Caki2 (cell line): ENCODE data around the gene PCDHA1. TPM values are rescaled to one million over a fixed set of nuclear protein-coding genes. Genes with fewer than 3 reads are reported as not detected.
A peak's percentile ranks its signal among the peaks of the same experiment; 100 is the strongest.

Experiments
- DNase-seq: peaks from one replicate; pipeline ENCODE4 v3.0.0-alpha.2; 2015; ENCODE audit warnings: low read depth
- in situ Hi-C: cut with HindIII; loops from 2 replicates; pipeline ENCODE4 v1.10.0; 2016; ENCODE audit warnings: low sequenced_read_pairs, low pct_unique_long_range_greater_than_20kb, mixed read lengths
- total RNA-seq: library from RNA; depleted of rRNA; stranded (reverse); fragments of >200 nt; shearing (Covaris generic); gene quantifications from 2 replicates; pipeline ENCODE4 v1.2.3, GENCODE V29; 2014; ENCODE audit warnings: low replicate concordance

Gene PCDHA1
- total RNA-seq, 1 experiment from 2014 or later, result not detected

DNA sequence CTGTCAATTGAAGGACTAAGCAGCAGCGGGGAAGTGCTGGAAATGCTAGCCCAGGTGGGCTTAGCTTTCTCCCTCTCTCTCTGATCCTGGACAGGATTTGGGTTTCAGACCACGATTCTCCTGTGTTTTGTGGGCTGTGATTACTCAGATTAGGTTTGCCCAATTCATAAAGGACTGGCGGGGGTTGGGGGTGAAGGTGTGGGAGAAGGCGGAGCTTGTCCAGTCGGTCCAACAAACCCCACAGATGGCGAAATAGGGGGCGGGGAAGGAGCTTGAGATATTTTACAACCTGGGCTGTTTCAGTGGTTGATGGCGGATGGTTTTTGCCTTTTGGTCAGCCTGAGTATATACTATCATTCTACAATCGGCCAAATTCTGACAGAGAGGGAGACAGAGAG, 215.5 kb downstream of the PCDHA1 start:
- in situ Hi-C loops, result no loop called here
- peak; percentile 58 for DNase-seq

DNA sequence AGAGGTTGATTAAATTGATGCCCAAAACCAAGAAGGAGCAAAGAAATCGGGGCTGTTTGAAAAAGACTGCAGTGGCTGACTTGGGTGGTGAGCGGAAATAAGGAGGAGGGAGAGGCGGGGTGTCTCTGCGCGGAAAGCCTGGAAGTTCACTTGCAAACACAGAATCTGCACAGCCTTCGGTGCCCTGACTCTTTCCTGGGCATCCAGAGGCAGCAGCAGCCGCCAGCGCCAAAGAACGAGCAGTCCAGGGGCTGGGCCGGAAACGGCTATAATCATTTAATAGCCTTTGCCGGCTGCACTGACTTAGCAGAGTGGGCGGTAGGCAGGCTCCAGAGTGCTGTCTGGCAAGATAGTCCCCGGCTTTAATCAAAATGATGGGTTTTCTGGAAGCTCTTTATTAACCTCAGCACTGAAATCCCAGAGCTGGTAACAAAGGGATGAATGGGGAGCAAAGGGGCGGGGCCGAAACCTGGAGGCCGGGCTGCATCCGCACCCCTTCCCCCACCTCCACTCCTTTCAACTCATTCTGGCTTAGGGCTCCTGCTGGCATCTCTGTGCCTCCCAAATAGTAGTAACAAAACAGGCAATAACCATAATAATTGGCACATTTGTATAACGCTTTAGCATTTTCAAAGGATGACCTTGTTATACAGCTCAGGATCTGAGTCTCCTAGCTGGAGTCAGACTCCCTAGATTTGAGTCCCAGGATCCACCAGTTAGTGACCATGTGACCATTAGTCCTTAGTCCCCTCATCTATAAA, 216.1 kb downstream of the PCDHA1 start:
- peak; percentile 64 for DNase-seq
- in situ Hi-C loops, result no loop called here

DNA sequence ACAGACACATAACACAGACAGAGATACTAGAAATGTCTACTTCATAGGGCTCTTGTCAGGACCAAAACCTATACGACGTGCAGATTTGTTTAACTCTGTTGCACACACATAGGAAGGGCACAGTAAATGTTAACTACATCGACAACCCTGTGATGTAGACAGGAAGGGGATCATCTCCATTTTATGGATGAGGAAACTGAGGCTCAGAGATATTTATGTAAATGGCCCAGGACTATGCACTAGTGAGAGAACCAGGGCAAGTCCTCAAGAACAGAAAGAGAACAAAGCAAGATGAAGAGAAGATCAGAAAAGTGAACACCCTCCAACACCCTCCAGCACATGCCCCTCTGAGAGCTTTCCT, 216.6 kb downstream of the PCDHA1 start:
- in situ Hi-C loops, result no loop called here
- no peak for DNase-seq

GRCh38 chr5:141003031-141003430, 217.1 kb downstream of the PCDHA1 start:
- DNase-seq, result no peak
- in situ Hi-C loops, result no loop called here

GRCh38 chr5:141003791-141004611, 218.1 kb downstream of the PCDHA1 start:
- in situ Hi-C loops, result no loop called here
- DNase-seq, result peak; percentile 95

GRCh38 chr5:141007791-141008190, 221.9 kb downstream of the PCDHA1 start:
- in situ Hi-C loops, result no loop called here
- DNase-seq, result no peak

- in situ Hi-C loops, result no loop called here
- DNase-seq, result no peak
Observed at GRCh38 chr5:141010047-141010793, 224.3 kb downstream of the PCDHA1 start.

DNA sequence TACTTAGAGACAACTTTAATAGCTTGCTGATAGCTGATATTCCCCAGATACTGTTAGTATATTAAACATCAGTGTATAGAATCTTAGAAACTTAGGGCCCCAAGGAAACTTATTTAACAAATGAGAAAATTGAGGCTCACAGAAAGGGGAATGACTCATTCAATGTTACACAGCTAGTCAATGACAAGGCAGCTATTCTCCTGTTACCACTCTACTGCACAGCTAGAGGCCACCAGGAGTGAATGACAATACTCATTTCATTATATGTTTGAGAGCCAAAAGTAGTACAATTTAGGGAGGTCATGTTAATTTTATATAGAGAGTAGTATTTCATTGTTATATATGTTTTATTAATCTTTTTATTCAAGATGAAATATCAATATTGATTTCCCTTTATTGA, 232.0 kb downstream of the PCDHA1 start:
- in situ Hi-C loops, result no loop called here
- no peak for DNase-seq

DNA sequence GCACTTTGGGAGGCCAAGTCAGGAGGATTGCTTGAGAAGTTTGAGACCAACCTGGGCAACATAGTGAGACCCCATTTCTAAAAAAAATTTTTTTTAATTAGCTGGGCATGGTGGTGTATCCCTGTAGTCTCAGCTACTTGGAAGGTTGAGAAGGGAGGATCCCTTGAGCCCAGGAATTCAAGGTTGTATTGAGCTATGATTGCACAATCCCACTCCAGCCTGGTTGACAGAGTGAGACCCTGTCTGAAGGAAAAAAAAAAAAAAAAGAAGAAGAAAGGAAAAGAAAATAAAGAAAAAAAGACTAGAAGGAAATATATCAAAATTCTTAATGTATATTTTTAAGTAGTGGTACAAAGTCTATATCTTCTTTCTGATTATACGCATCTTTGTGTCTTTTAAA, 236.4 kb downstream of the PCDHA1 start:
- in situ Hi-C loops, result no loop called here
- no peak for DNase-seq

GRCh38 chr5:141031006-141031405, 245.1 kb downstream of the PCDHA1 start:
- DNase-seq, result no peak
- in situ Hi-C loops, result no loop called here

GRCh38 chr5:141032626-141033025, 246.7 kb downstream of the PCDHA1 start:
- in situ Hi-C loops, result no loop called here

GRCh38 chr5:141039061-141039460, 253.1 kb downstream of the PCDHA1 start:
- in situ Hi-C loops, result no loop called here
- peak; percentile 6 for DNase-seq

More at GRCh38 chr5:141032626-141033025, 246.7 kb downstream of the PCDHA1 start:
- DNase-seq, result no peak

DNA sequence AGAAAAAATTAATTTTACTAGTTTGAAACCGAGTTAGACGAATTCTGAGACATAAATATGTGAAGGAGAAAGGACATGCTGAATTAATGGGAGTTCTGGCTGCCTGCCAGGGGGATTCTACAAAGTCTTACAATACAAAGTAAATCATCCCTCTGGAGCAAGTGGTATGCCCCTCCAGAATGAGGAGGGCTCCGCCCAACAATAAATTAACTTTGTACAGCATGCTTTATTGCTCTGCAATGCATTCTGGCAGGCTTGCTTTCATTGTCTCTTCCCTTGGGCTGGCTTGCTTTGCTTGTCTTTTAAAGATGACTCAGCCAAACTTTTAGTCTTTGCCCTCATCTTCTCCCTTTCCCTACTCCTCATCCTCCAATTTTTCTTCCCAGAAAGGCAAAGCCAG, 253.6 kb downstream of the PCDHA1 start:
- no peak for DNase-seq
- in situ Hi-C loops, result no loop called here

GRCh38 chr5:141040093-141040770, 254.3 kb downstream of the PCDHA1 start:
- in situ Hi-C loops, result no loop called here
- DNase-seq, result peak; percentile 94

GRCh38 chr5:141040771-141041426, 255.0 kb downstream of the PCDHA1 start:
- DNase-seq, result peak; percentile 98
- in situ Hi-C loops, result no loop called here

DNA sequence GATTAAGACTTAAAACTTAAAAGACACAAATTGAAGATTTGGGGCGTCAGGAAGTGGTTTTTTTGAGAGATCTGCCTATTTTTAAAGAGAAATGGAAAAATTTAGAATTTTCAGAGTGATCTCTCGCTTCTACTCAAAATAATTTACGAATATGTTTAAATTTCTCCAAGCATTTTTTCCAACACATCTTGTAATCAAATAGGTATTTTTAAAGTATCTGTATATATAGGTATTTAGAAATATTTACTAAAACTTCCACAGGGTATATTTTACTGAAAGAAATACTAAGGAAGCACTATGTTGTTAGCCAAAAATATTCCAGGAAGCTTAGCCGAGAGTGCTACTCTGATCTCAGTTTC, 255.5 kb downstream of the PCDHA1 start:
- in situ Hi-C loops, result no loop called here
- DNase-seq, result no peak

- no peak for DNase-seq
- in situ Hi-C loops, result no loop called here
Observed at GRCh38 chr5:141042555-141042954, 256.6 kb downstream of the PCDHA1 start.
